PFSK-1 (cell line): ENCODE results near the gene ZKSCAN1.

Experiments
- FOXP2 ChIP-seq: optimal IDR thresholded peaks from 2 replicates; pipeline ENCODE3; 2011; ENCODE audit warnings: borderline replicate concordance, control low read depth, inconsistent platforms; ENCODE audit not compliant: insufficient read depth; ENCODE audit errors: extremely low read length, extremely low read depth
- POLR2AphosphoS5 ChIP-seq: IDR thresholded peaks from 2 replicates; pipeline ENCODE4 v1.6.1; 2012; ENCODE audit warnings: low read depth, mild to moderate bottlenecking, control low read depth, low read length, moderate library complexity
- SIN3A ChIP-seq: IDR thresholded peaks from 2 replicates; pipeline ENCODE4 v1.6.1; 2012; ENCODE audit warnings: mild to moderate bottlenecking, low read length, moderate library complexity, borderline replicate concordance; ENCODE audit not compliant: insufficient read depth
- TAF1 ChIP-seq: IDR thresholded peaks from 2 replicates; pipeline ENCODE4 v1.6.1; 2012; ENCODE audit warnings: low read length, control low read depth, borderline replicate concordance; ENCODE audit not compliant: insufficient read depth
- TF ChIP-seq, protein P1 (sequence below), 2 experiments: IDR thresholded peaks; 2 replicates each; pipeline versions ENCODE4 v1.6.1 to v1.8.0; 2011 to 2012; ENCODE audit warnings: low read depth in 2 of 2, low read length in 2 of 2, control low read depth in 1 of 2, inconsistent platforms in 1 of 2, mild to moderate bottlenecking in 1 of 2, moderate library complexity in 1 of 2; ENCODE audit not compliant: insufficient read depth in 1 of 2

ZKSCAN1 gene

DNA sequence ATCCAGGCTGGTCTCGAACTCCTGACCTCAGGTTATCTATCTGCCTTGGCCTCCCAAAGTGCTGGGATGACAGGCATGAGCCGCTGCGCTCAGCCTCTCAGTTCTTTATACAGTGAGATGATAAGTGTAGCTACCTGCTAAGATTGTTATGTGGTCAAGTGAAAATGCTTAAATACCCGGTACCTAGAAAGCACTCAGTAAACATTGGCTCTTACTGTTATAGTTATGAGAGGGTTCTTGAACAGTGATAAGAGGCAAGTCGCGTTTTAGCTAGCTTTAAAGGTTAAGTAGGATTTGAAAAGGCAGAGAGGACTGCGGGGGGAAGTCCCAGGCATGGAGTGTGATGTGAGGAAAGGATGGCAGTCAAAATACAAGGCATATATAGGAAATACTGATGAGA, 4.5 kb downstream of the ZKSCAN1 start:
- no peak for TF ChIP-seq TAF1
- TF ChIP-seq FOXP2 = no peak
- TF ChIP-seq, protein P1, sequence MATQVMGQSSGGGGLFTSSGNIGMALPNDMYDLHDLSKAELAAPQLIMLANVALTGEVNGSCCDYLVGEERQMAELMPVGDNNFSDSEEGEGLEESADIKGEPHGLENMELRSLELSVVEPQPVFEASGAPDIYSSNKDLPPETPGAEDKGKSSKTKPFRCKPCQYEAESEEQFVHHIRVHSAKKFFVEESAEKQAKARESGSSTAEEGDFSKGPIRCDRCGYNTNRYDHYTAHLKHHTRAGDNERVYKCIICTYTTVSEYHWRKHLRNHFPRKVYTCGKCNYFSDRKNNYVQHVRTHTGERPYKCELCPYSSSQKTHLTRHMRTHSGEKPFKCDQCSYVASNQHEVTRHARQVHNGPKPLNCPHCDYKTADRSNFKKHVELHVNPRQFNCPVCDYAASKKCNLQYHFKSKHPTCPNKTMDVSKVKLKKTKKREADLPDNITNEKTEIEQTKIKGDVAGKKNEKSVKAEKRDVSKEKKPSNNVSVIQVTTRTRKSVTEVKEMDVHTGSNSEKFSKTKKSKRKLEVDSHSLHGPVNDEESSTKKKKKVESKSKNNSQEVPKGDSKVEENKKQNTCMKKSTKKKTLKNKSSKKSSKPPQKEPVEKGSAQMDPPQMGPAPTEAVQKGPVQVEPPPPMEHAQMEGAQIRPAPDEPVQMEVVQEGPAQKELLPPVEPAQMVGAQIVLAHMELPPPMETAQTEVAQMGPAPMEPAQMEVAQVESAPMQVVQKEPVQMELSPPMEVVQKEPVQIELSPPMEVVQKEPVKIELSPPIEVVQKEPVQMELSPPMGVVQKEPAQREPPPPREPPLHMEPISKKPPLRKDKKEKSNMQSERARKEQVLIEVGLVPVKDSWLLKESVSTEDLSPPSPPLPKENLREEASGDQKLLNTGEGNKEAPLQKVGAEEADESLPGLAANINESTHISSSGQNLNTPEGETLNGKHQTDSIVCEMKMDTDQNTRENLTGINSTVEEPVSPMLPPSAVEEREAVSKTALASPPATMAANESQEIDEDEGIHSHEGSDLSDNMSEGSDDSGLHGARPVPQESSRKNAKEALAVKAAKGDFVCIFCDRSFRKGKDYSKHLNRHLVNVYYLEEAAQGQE (IDR thresholded peaks at IDR 0.05; ENCODE audit: insufficient read depth in 1 of 2, low read depth in 2 of 2, low read length in 2 of 2) = no peak
- TF ChIP-seq SIN3A = no peak
- no peak for TF ChIP-seq POLR2AphosphoS5

DNA sequence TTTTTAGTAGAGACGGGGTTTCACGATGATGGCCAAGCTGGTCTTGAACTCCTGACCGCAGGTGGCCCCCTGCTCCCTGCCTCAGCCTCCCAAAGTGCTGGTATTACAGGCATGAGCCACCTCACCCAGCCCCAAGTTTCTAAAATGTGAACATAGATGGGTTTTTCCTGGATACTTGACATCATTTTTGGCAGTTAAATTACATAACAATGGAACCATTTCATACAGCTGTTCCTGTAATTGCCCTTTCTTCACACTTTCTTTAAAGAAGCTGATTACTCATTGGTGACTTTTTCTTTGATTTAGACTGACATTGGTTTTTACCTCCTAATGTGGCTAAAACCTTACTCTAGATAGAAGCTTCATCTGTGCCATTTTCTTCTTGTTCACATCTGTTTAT, 5.9 kb downstream of the ZKSCAN1 start:
- TF ChIP-seq SIN3A (no peak), FOXP2 (no peak), POLR2AphosphoS5 (no peak), TAF1 (no peak)
- TF ChIP-seq, protein P1 (IDR thresholded peaks at IDR 0.05; ENCODE audit: insufficient read depth in 1 of 2, low read depth in 2 of 2, low read length in 2 of 2) = no peak

DNA sequence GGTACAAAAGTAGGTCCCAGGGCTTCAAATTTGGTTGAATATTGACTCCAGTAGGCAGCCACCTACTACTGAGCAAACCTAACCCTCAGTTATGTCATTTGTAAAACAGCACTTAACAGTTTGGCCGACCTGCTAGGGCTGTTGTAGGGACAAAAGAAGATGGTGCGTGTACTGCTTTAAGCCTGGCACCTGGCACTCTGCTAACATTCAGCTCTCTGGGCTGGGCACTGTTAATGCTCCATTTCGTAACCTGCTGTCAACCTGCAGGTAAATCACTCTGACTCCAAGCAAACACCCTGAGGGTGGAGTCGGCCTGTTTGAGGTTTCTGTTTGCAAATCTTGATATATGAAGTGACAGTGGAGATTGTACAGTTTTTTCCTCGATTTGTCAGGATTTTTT, 7.2 kb downstream of the ZKSCAN1 start:
- TF ChIP-seq TAF1 = no peak
- no peak for TF ChIP-seq FOXP2
- no peak for TF ChIP-seq POLR2AphosphoS5

DNA sequence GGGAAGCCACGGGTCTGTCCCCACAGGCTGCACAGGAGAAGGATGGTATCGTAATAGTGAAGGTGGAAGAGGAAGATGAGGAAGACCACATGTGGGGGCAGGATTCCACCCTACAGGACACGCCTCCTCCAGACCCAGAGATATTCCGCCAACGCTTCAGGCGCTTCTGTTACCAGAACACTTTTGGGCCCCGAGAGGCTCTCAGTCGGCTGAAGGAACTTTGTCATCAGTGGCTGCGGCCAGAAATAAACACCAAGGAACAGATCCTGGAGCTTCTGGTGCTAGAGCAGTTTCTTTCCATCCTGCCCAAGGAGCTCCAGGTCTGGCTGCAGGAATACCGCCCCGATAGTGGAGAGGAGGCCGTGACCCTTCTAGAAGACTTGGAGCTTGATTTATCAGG, 8.1 kb downstream of the ZKSCAN1 start:
- TF ChIP-seq, protein P1 (IDR thresholded peaks at IDR 0.05; ENCODE audit: insufficient read depth in 1 of 2, low read depth in 2 of 2, low read length in 2 of 2) = no peak
- no peak for TF ChIP-seq FOXP2
- TF ChIP-seq TAF1 = no peak
- TF ChIP-seq POLR2AphosphoS5 = no peak
- TF ChIP-seq SIN3A = no peak

DNA sequence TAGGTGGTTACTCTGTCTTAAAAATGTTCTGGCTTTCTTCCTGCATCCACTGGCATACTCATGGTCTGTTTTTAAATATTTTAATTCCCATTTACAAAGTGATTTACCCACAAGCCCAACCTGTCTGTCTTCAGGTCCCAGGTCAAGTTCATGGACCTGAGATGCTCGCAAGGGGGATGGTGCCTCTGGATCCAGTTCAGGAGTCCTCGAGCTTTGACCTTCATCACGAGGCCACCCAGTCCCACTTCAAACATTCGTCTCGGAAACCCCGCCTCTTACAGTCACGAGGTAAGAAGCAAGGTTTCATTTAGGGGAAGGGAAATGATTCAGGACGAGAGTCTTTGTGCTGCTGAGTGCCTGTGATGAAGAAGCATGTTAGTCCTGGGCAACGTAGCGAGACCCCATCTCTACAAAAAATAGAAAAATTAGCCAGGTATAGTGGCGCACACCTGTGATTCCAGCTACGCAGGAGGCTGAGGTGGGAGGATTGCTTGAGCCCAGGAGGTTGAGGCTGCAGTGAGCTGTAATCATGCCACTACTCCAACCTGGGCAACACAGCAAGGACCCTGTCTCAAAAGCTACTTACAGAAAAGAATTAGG, 8.7 kb downstream of the ZKSCAN1 start:
- TF ChIP-seq, protein P1 (IDR thresholded peaks at IDR 0.05; ENCODE audit: insufficient read depth in 1 of 2, low read depth in 2 of 2, low read length in 2 of 2) = no peak
